Hepatocyte (in vitro differentiated cells): ENCODE measurements around the gene WDR86.

Experiments used
- CTCF ChIP-seq: fragments of 200-600 bp; sonication (generic); IDR thresholded peaks from 2 replicates; pipeline ENCODE4 v1.5.1; 2016; ENCODE audit warnings: antibody characterized with exemption, mild to moderate bottlenecking; ENCODE audit not compliant: poor library complexity
- EZH2 ChIP-seq: fragments of 200-600 bp; sonication (generic); IDR thresholded peaks from 2 replicates; pipeline ENCODE4 v1.6.1; 2016; ENCODE audit warnings: antibody characterized with exemption, mild to moderate bottlenecking, borderline replicate concordance
- EZH2phosphoT487 ChIP-seq: fragments of 200-600 bp; sonication (generic); IDR thresholded peaks from one replicate; pipeline ENCODE4 v1.6.1; 2018; ENCODE audit warnings: antibody characterized with exemption, mild to moderate bottlenecking, low read depth, moderate library complexity; ENCODE audit not compliant: unreplicated experiment, severe bottlenecking

GRCh38 chr7:151452680-151453325 lies 43.0 kb upstream of the WDR86 start:
- TF ChIP-seq CTCF (no peak), EZH2 (no peak), EZH2phosphoT487 (no peak)
